GM18951 (cell line): Measurements from ENCODE around the gene DYSF.

Source experiments
- POLR2A ChIP-seq: IDR thresholded peaks from 4 replicates; pipeline ENCODE4 v1.6.1; 2011; ENCODE audit warnings: mild to moderate bottlenecking; ENCODE audit not compliant: insufficient read length, insufficient read depth; ENCODE audit errors: extremely low read depth
- in situ Hi-C: fragments of 300-500 bp; cut with MboI; formaldehyde crosslinking; loops from one replicate; pipeline ENCODE4 v1.12.0; 2022; ENCODE audit warnings: low sequenced_read_pairs, mixed read lengths, inconsistent platforms; ENCODE audit not compliant: unreplicated experiment

The DYSF gene

GRCh38 chr2:71528131-71528591 is 74.8 kb downstream of the DYSF start:
- in situ Hi-C loops = no loop called here
- no peak for TF ChIP-seq POLR2A

- in situ Hi-C loops = no loop called here
- no peak for TF ChIP-seq POLR2A
Observed at GRCh38 chr2:71528749-71529148, 75.4 kb downstream of the DYSF start.

- TF ChIP-seq POLR2A = no peak
- in situ Hi-C loops = no loop called here
Observed at GRCh38 chr2:71530211-71530610, 76.8 kb downstream of the DYSF start.

- in situ Hi-C loops = no loop called here
- no peak for TF ChIP-seq POLR2A
Observed at GRCh38 chr2:71530641-71531332, 77.4 kb downstream of the DYSF start.

- in situ Hi-C loops = no loop called here
- no peak for TF ChIP-seq POLR2A
Observed at GRCh38 chr2:71531522-71532047, 78.2 kb downstream of the DYSF start.

- no peak for TF ChIP-seq POLR2A
- in situ Hi-C loops = no loop called here
Observed at GRCh38 chr2:71532327-71532726, 79.0 kb downstream of the DYSF start.

GRCh38 chr2:71534201-71534600 is 80.8 kb downstream of the DYSF start:
- TF ChIP-seq POLR2A = no peak
- in situ Hi-C loops = no loop called here

- no peak for TF ChIP-seq POLR2A
- in situ Hi-C loops = no loop called here
Observed at GRCh38 chr2:71534826-71535225, 81.5 kb downstream of the DYSF start.

GRCh38 chr2:71535526-71535925 is 82.2 kb downstream of the DYSF start:
- TF ChIP-seq POLR2A = no peak
- in situ Hi-C loops = no loop called here

- in situ Hi-C loops = no loop called here
- no peak for TF ChIP-seq POLR2A
Observed at GRCh38 chr2:71536226-71536671, 82.9 kb downstream of the DYSF start.

- no peak for TF ChIP-seq POLR2A
- in situ Hi-C loops = no loop called here
Observed at GRCh38 chr2:71538241-71538640, 84.9 kb downstream of the DYSF start.

- no peak for TF ChIP-seq POLR2A
- in situ Hi-C loops = no loop called here
Observed at GRCh38 chr2:71538656-71539265, 85.4 kb downstream of the DYSF start.

- no peak for TF ChIP-seq POLR2A
Observed at GRCh38 chr2:71540818-71541217, 87.5 kb downstream of the DYSF start.

More at GRCh38 chr2:71540818-71541217, 87.5 kb downstream of the DYSF start:
- in situ Hi-C loops = no loop called here
